Erythroblast (primary cell): ENCODE results near the gene ZBTB20.

Experiments
- GATA1 ChIP-seq: IDR thresholded peaks from 2 replicates; pipeline ENCODE4 v1.6.1; 2011; ENCODE audit warnings: low read depth, mild to moderate bottlenecking, control low read depth, low read length, moderate library complexity
- POLR2A ChIP-seq: IDR thresholded peaks from 2 replicates; pipeline ENCODE4 v1.6.1; 2011; ENCODE audit warnings: mild to moderate bottlenecking, low read length

DNA sequence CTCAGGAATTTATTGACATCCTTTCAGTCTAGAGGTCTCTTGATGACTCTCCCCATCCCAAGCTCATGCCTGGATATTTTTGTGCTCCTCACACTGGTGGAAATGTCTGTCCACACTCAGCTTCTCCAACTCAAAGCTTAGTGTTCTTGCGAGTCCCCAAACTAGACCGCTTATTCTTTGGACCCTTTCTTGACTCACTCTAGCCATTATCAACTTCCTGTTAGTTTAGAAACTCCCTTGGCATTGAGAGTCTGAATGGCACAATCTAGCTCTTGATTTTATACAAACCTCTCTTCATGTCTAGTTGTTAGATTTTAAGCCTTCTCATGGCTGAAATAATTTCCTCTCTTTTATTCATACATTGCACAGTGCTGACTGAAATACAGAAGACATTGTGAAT lies 833.7 kb downstream of the ZBTB20 start:
- TF ChIP-seq POLR2A: no peak
- TF ChIP-seq GATA1: no peak
